ENCODE measurements around the gene PAWR.

GRCh38 chr12:79674629-79675028 is 16.1 kb downstream of the PAWR start:
- TF ChIP-seq POLR2A (IDR thresholded peaks at IDR 0.05) (no peak), POLR2AphosphoS5 (IDR thresholded peaks at IDR 0.05) (no peak), EP300 (IDR thresholded peaks at IDR 0.05) (no peak)
- TF ChIP-seq, protein P1, sequence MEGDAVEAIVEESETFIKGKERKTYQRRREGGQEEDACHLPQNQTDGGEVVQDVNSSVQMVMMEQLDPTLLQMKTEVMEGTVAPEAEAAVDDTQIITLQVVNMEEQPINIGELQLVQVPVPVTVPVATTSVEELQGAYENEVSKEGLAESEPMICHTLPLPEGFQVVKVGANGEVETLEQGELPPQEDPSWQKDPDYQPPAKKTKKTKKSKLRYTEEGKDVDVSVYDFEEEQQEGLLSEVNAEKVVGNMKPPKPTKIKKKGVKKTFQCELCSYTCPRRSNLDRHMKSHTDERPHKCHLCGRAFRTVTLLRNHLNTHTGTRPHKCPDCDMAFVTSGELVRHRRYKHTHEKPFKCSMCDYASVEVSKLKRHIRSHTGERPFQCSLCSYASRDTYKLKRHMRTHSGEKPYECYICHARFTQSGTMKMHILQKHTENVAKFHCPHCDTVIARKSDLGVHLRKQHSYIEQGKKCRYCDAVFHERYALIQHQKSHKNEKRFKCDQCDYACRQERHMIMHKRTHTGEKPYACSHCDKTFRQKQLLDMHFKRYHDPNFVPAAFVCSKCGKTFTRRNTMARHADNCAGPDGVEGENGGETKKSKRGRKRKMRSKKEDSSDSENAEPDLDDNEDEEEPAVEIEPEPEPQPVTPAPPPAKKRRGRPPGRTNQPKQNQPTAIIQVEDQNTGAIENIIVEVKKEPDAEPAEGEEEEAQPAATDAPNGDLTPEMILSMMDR (IDR thresholded peaks at IDR 0.05), result no peak
